VCaP (cell line): Measurements from ENCODE around the gene ZNF606.

ENCODE experiments used
- H3K27ac ChIP-seq: fragments of 450-650 bp; 2 replicates; pipeline ENCODE4 v1.5.1; 2017
- CTCF ChIP-seq: fragments of 450-650 bp; conservative IDR thresholded peaks from 2 replicates; pipeline ENCODE4 v1.5.1; 2017; ENCODE audit warnings: mild to moderate bottlenecking, moderate library complexity

The ZNF606 gene

GRCh38 chr19:58002384-58003173 lies at the start of gene ZNF606:
Gene ZNF606 (minus strand): TSS chr19:58002820. CDS start chr19:58001319, 1,501 bp downstream.
- peak within 1 kb of the TSS; percentile 98 for H3K27ac ChIP-seq
- TF ChIP-seq CTCF = no peak

GRCh38 chr19:58052256-58052655 lies 49.6 kb upstream of the ZNF606 start:
- no peak for TF ChIP-seq CTCF
- H3K27ac ChIP-seq = no peak overlapping the region

- no peak overlapping the region for H3K27ac ChIP-seq
- no peak for TF ChIP-seq CTCF
Measured at GRCh38 chr19:58047672-58048071, 45.1 kb upstream of the ZNF606 start.

GRCh38 chr19:58046856-58047255 lies 44.2 kb upstream of the ZNF606 start:
- no peak overlapping the region for H3K27ac ChIP-seq
- TF ChIP-seq CTCF = no peak

GRCh38 chr19:58045411-58046050 lies 42.9 kb upstream of the ZNF606 start:
- no peak overlapping the region for H3K27ac ChIP-seq
- TF ChIP-seq CTCF = no peak

GRCh38 chr19:58044886-58045285 lies 42.3 kb upstream of the ZNF606 start:
- no peak for TF ChIP-seq CTCF
- H3K27ac ChIP-seq = no peak overlapping the region

- no peak for TF ChIP-seq CTCF
- no peak overlapping the region for H3K27ac ChIP-seq
Measured at GRCh38 chr19:58044391-58044790, 41.8 kb upstream of the ZNF606 start.
